Measurements from ENCODE around the gene CMKLR1. TPM values are rescaled to one million over a fixed set of nuclear protein-coding genes. Genes with fewer than 3 reads are reported as not detected.

Gene CMKLR1
- total and polyA plus RNA-seq, 10 of the 15 experiments (the other 5 are each of a cell fraction or from before 2014, with no cell fraction given), result 13.8 to 52.3 (median 26.2) TPM

GRCh38 chr12:108319277-108320234, 19.6 kb downstream of the CMKLR1 start (continued):
- TF ChIP-seq PBX3 (IDR thresholded peaks at IDR 0.05; ENCODE audit: insufficient replicate concordance, low read depth, low read length) (no peak), FOXM1 (IDR thresholded peaks at IDR 0.05; ENCODE audit: low read depth, low read length) (no peak), ZBTB33 (IDR thresholded peaks at IDR 0.05) (no peak), CTCF (IDR thresholded peaks at IDR 0.05 in 2 of 3, conservative IDR thresholded peaks at IDR 0.05 in 1 of 3; ENCODE audit: control insufficient read depth in 2 of 3, extremely low read depth in 1 of 3, insufficient read depth in 1 of 3, low read depth in 3 of 3, low read length in 3 of 3) (no peak), ZBED1 (IDR thresholded peaks at IDR 0.05; ENCODE audit: borderline replicate concordance) (no peak), MTA2 (IDR thresholded peaks at IDR 0.05; ENCODE audit: low read depth) (no peak), CHD4 (IDR thresholded peaks at IDR 0.05) (no peak), CUX1 (IDR thresholded peaks at IDR 0.05; ENCODE audit: insufficient replicate concordance, low read depth, low read length) (no peak)
- TF ChIP-seq, protein P1, sequence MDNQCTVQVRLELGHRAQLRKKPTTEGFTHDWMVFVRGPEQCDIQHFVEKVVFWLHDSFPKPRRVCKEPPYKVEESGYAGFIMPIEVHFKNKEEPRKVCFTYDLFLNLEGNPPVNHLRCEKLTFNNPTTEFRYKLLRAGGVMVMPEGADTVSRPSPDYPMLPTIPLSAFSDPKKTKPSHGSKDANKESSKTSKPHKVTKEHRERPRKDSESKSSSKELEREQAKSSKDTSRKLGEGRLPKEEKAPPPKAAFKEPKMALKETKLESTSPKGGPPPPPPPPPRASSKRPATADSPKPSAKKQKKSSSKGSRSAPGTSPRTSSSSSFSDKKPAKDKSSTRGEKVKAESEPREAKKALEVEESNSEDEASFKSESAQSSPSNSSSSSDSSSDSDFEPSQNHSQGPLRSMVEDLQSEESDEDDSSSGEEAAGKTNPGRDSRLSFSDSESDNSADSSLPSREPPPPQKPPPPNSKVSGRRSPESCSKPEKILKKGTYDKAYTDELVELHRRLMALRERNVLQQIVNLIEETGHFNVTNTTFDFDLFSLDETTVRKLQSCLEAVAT (IDR thresholded peaks at IDR 0.05), result no peak
